Testis (tissue), 2 donors: ENCODE results near the gene RP2.

Experiments used
- POLR2A ChIP-seq: fragments of 450-650 bp; IDR thresholded peaks from one replicate; pipeline ENCODE4 v1.6.1; 2017; ENCODE audit warnings: antibody characterized with exemption, mild to moderate bottlenecking, moderate library complexity
- TF ChIP-seq, protein P1 (sequence below), 3 experiments: fragments of 450-650 bp in 2 of 3; fragments of 200-600 bp in 1 of 3; sonication (generic) in 1 of 3; IDR thresholded peaks; one replicate each; pipeline ENCODE4 v1.5.1; 2016 to 2019; ENCODE audit warnings: antibody characterized with exemption in 3 of 3, mild to moderate bottlenecking in 2 of 3, moderate library complexity in 1 of 3

DNA sequence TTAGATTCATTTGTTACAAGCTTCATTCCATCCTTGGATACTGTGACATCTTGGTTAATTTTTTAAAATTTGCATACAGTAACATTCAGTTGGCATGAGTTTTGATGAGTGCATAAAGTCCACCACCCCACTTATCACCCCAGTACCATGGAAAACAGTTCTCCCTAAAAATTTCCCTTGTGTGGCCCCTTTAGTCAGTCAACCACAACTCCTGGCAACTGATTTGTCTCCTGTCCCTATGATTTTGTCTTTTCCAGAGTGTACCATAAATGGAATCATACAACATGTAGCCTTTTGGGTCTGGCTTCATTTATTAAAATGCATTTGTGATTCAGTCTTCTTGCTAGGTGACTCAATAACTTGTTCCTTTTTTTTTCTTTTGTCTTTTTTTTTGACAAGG lies 29.9 kb downstream of the RP2 start:
- TF ChIP-seq POLR2A = no peak
- TF ChIP-seq, protein P1, sequence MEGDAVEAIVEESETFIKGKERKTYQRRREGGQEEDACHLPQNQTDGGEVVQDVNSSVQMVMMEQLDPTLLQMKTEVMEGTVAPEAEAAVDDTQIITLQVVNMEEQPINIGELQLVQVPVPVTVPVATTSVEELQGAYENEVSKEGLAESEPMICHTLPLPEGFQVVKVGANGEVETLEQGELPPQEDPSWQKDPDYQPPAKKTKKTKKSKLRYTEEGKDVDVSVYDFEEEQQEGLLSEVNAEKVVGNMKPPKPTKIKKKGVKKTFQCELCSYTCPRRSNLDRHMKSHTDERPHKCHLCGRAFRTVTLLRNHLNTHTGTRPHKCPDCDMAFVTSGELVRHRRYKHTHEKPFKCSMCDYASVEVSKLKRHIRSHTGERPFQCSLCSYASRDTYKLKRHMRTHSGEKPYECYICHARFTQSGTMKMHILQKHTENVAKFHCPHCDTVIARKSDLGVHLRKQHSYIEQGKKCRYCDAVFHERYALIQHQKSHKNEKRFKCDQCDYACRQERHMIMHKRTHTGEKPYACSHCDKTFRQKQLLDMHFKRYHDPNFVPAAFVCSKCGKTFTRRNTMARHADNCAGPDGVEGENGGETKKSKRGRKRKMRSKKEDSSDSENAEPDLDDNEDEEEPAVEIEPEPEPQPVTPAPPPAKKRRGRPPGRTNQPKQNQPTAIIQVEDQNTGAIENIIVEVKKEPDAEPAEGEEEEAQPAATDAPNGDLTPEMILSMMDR (IDR thresholded peaks at IDR 0.05) = no peak
